ENCODE results near the gene BAIAP3. TPM values are rescaled to one million over a fixed set of nuclear protein-coding genes. Genes with fewer than 3 reads are reported as not detected.
"Not testable (repeated sequence)": the region's sequence is repeated elsewhere in the genome, so short reads cannot be mapped to it uniquely, and the experiment has no call there.

BAIAP3 gene
- 1 to 10 TPM in 1 of 6 donors, under 1 TPM in 4, not detected in 1; 0.20 to 1.3 (median 0.67) TPM for polyA plus RNA-seq (ENCODE audit: low read depth in 6 of 6)

DNA sequence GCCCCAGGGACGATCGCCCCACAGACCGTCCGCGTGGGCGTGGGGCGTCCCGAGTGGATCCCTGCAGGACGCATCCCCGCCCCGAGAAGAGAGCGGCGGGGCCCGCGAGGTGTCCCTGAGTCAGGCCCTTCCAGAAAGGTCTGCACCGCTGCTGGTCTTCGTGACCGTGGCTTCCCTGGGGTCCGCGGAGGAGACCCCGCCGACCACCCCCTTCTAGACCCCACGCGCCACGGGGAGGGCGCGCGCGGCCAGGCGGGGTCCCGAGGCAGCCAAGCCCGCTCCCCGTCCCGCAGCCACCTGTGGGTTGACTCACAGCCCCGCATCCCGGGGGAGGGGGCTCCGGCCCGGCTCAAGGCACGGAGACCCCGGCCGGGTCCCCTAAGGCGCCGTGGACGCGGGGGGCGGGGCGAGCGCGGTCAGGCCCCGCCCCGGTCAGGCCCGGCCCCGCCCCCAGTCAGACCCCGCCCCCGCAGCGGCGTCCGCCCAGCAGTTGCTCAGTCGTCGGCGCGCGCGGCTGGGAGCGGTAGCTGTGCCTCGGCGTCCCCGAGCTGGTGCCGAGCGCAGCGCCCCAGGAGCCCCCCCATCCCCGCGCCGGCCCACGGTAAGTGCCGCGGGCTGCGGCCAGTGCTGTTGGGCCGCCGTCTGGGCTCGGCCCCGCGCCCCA is at the start of gene BAIAP3:
Gene BAIAP3, plus strand, starts transcription at position 497 of the 664 bp plus-strand sequence. CDS start 4,905 bp downstream, outside the sequence.
- H3K9me3 Mint-ChIP-seq: peaks cover 0 to 3% (median 0%) of the 10 kb centered on the region in 7 donors
- peak within 1 kb of the TSS in 5 of 6 donors; percentile 88 to 97 (median 92) for H3K27ac Mint-ChIP-seq
- peaks cover 0 to 22% (median 0%) of the 10 kb centered on the region in 3 donors for H3K27me3 Mint-ChIP-seq
- no peaks in the 10 kb centered on the region for H3K36me3 Mint-ChIP-seq
- DNase-seq (peak; percentile 35), ATAC-seq (ENCODE audit: low read depth in 2 of 2) (peak; percentile 29 to 45)
- peaks cover 13 to 25% (median 17%) of the 10 kb centered on the region in 3 donors for H3K4me1 Mint-ChIP-seq
- H3K4me3 Mint-ChIP-seq: peak within 1 kb of the TSS; percentile 82 to 89 (median 86)

DNA sequence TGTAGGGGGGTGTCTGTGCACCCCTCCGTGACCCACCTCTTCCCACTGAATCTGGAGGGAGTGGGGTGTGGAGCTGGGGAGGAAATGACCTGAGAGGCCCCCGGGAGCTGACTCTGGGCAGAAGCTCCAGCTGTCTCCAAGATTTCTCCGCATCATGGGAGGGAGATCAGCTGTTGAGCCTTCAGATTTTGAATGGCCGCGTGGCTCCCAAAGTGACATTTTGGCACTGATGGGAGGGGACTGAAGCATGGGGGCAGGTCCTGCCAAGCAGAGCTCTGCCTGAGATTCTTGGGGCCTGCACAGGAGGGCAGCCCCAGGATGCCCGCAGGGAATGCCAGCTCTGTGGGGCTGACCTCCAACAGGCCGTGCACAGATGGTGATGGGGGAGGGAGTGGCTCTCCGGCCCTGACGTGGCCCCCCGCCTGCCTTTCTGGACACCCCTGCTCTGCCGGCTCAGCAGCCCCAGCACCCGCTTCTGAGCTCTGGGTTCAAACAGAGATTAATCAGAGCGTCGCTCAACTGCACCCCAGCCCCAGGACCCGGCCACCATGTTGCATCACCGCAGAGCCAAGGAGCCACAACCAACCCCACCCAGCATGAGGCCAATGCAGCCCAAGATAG is 49.3 kb upstream of the BAIAP3 start:
- H3K27me3 Mint-ChIP-seq: peaks cover 2 to 51% (median 28%) of the 10 kb centered on the region in 3 donors
- no peak overlapping the region for H3K27ac Mint-ChIP-seq
- DNase-seq: no peak
- peaks cover 0 to 4% (median 4%) of the 10 kb centered on the region in 3 donors for H3K4me1 Mint-ChIP-seq
- no peaks in the 10 kb centered on the region for H3K9me3 Mint-ChIP-seq
- no peak for ATAC-seq (ENCODE audit: low read depth in 2 of 2)
- no peak overlapping the region for H3K4me3 Mint-ChIP-seq
- no peaks in the 10 kb centered on the region for H3K36me3 Mint-ChIP-seq

DNA sequence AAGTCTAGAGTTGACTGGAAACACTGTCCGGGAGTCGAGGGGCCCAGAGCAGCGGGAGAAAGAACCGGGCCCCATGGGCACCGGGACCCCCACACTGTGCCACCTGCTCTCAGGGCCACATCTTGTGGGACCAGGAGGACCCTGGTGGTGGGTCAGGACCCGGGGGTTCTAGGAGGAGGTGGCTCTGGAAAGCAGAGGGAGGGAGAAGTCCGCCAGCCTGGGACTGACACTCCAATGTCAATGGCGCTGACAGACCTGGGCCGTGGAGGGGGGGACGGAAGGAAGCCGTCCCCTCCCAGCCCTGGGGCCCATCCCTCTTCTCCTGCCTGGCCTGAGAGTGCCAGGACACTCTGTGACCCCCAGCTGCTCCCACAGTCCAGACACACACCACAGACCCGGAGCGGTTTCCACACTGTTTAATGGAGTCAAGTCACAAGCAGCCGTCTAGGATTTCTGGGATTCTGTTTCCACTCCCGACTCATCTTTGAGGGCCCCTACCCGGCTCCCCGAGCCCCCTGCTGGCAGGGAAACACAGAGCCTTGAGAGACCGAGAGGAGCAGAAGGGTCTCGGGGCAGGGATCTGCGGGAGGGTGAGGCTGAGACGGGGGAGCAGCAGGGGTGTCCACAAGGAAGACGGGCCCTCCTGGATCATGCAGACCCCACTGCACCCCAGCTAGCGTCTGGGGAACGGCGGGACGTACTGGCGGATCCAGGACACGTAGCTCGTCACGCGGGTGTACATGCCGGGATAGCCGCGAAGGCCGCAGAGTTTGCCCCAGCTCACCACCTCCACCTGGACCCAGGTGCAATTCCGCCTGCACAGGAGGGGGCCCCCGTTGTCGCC is 47.6 kb upstream of the BAIAP3 start:
- H3K4me3 Mint-ChIP-seq: no peak overlapping the region
- DNase-seq: no peak
- H3K27ac Mint-ChIP-seq: no peak overlapping the region
- H3K36me3 Mint-ChIP-seq: no peaks in the 10 kb centered on the region
- peaks cover 0 to 13% (median 12%) of the 10 kb centered on the region in 3 donors for H3K4me1 Mint-ChIP-seq
- no peak for ATAC-seq (ENCODE audit: low read depth in 2 of 2)
- no peaks in the 10 kb centered on the region for H3K9me3 Mint-ChIP-seq
- peaks cover 10 to 67% (median 36%) of the 10 kb centered on the region in 3 donors for H3K27me3 Mint-ChIP-seq

DNA sequence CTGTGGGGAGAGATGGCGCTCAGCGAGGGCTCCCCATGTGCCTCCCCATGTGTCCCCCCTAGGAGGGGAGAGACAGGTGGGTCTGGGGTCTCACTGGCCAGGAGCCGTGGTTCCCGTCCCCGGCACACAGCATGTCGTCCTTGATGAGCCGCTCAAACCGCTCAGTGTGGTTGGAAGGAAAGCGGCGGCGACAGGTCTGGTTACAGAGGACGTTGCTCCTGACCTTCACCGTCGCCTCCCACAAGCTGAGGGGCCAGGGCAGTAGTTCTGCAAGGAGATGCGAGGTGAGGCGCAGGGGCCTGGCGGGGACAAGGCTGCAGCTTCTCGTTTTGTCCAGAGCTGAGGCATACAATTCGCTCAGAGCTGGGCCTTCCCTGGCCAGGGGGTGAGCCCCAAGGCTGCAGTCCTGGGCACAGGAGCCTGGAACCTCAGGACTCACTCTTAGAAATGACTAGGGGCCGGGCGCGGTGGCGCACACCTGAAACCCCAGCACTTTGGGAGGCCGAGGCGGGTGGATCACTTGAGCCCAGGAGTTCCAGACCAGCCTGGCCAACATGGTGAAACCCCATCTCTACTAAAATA is 46.8 kb upstream of the BAIAP3 start:
- H3K27ac Mint-ChIP-seq: no peak overlapping the region
- no peak overlapping the region for H3K4me3 Mint-ChIP-seq
- no peaks in the 10 kb centered on the region for H3K36me3 Mint-ChIP-seq
- peaks cover 14 to 73% (median 41%) of the 10 kb centered on the region in 3 donors for H3K27me3 Mint-ChIP-seq
- DNase-seq (no peak), ATAC-seq (ENCODE audit: low read depth in 2 of 2) (no peak)
- H3K9me3 Mint-ChIP-seq: no peaks in the 10 kb centered on the region
- peaks cover 0 to 13% (median 12%) of the 10 kb centered on the region in 3 donors for H3K4me1 Mint-ChIP-seq

GRCh38 chr16:1287982-1288670 is 45.3 kb upstream of the BAIAP3 start:
- Mint-ChIP-seq H3K27ac (no peak overlapping the region), H3K9me3 (no peaks in the 10 kb centered on the region), H3K4me1 (peaks cover 0 to 15% (median 12%) of the 10 kb centered on the region in 3 donors), H3K36me3 (no peaks in the 10 kb centered on the region), H3K27me3 (peaks cover 17 to 83% (median 49%) of the 10 kb centered on the region in 3 donors), H3K4me3 (no peak overlapping the region)
- DNase-seq: no peak
- ATAC-seq (ENCODE audit: low read depth in 2 of 2): no peak

DNA sequence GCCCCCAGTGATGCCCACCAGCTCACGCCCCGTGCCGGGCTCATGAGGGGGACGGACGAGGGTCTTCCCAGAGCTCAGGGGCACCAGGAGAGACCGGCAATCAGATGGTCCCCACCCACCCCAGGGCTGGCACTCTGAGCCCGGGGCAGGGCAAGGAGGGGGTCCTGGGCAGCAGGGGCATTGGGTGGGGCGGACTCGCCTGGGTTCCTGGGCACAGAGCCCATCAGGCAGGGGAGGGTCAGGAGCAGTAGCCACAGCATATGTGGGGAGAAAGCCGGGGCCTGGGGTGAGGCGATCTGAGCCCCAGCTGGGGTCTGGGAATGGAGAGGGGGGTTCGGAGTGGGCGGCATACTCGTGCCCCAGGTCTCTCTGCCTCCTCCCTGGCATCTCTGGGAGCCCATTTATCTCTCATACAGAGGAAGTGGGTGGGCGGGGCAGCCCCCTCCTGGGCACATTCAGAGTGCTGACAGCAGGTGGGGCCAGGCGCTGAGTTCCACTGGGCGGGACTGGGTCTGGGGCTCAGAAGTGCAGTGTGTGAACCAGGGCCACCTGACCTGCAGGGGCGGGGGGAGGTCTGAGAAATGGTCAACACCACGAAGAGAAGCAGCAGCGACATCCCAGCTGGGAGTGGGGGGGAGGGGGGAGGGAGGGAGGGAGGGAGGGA is 44.5 kb upstream of the BAIAP3 start:
- no peak overlapping the region for H3K27ac Mint-ChIP-seq
- H3K36me3 Mint-ChIP-seq: no peaks in the 10 kb centered on the region
- ATAC-seq (ENCODE audit: low read depth in 2 of 2): peak; percentile 56 to 76
- peaks cover 0 to 15% (median 9%) of the 10 kb centered on the region in 3 donors for H3K4me1 Mint-ChIP-seq
- H3K27me3 Mint-ChIP-seq: peaks cover 20 to 83% (median 58%) of the 10 kb centered on the region in 3 donors
- DNase-seq: no peak
- H3K9me3 Mint-ChIP-seq: no peaks in the 10 kb centered on the region
- H3K4me3 Mint-ChIP-seq: peak overlapping the region in 1 of 8 donors; percentile 21

DNA sequence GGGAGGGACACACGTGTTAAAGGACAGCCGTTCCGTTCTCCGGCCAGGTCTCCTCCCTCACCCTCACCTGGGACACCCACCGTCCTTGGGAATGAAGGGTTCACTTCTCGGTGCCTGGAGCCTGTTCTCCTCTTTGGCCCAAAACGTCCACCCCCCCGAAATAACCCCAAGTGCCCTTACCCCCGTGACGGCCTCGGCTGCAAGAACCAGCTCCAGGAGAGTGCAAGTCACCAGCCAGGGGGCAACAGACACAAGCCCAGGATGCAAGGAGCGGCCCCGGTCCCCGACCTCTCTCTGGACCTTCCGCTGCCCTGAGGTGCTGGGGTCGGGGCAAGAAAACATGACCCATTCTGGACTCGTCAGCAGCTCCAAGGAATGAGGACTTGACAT is 44.0 kb upstream of the BAIAP3 start:
- Mint-ChIP-seq H3K27ac (no peak overlapping the region), H3K27me3 (peaks cover 20 to 83% (median 63%) of the 10 kb centered on the region in 3 donors), H3K36me3 (no peaks in the 10 kb centered on the region), H3K9me3 (no peaks in the 10 kb centered on the region), H3K4me3 (peak overlapping the region in 3 of 8 donors; percentile 21 to 56 (median 31)), H3K4me1 (peaks cover 0 to 17% (median 9%) of the 10 kb centered on the region in 3 donors)
- ATAC-seq (ENCODE audit: low read depth in 2 of 2) (peak in 1 of 2 donors; percentile 27), DNase-seq (no peak)

DNA sequence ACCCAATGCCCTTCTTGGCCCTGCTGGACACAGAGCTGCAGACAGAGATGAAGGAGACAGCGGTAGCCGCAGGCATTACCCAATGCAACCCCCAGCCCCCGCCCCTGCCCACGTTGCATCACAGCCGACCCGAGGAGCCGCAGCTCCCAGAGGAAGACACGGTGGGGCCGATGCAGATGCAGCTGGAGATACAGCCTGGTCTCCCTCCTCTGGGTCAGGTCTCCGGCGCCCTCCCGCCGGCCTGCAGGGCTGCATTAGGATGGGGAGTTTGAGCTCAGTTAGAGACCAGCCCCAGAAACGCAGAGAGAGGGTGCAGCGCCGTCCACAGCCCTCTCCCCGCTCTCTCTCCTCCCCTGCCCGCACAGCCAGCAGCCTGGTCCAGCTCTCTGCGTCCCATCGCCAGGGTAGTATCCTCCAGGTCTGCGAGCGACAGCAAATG is 43.4 kb upstream of the BAIAP3 start:
- H3K27ac Mint-ChIP-seq: no peak overlapping the region
- H3K4me1 Mint-ChIP-seq: peaks cover 0 to 18% (median 9%) of the 10 kb centered on the region in 3 donors
- peak overlapping the region in 1 of 8 donors; percentile 15 for H3K4me3 Mint-ChIP-seq
- no peaks in the 10 kb centered on the region for H3K36me3 Mint-ChIP-seq
- H3K27me3 Mint-ChIP-seq: peaks cover 20 to 84% (median 64%) of the 10 kb centered on the region in 3 donors
- ATAC-seq (ENCODE audit: low read depth in 2 of 2) (no peak), DNase-seq (no peak)
- no peaks in the 10 kb centered on the region for H3K9me3 Mint-ChIP-seq

DNA sequence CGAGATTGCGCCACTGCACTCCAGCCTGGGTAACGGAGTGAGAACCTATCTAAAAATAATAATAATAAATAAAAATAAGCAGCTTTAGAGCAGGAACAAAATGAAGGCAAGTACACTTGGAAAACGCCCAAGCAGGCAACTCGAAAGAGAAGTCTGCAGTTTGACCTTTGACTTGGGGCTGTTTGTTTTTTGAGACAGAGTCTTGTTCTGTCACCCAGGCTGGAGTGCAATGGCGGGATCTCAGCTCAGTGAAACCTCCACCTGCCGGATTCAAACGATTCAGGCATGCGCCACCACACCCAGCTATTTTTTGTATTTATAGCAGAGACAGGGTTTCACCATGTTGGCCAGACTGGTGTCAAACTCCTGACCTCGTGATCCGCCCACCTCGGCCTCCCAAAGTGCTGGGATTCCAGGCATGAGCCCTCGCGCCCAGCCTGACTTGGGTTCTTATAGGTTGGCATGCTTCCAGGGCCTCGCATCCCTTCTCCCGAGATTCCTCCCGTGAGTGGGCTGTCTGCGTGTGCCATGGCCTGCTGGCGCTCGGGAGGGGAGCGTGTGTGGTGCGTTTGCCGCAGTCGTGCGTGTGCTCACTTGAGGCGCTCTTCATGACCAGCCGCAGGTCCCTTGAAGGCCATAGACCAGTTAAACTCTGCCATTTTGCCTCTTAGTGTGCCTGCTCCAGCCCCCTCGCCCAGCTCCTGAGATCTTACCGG is 42.4 kb upstream of the BAIAP3 start:
- no peaks in the 10 kb centered on the region for H3K9me3 Mint-ChIP-seq
- DNase-seq (no peak), ATAC-seq (ENCODE audit: low read depth in 2 of 2) (no peak)
- H3K4me1 Mint-ChIP-seq: peaks cover 0 to 26% (median 9%) of the 10 kb centered on the region in 3 donors
- no peak overlapping the region for H3K4me3 Mint-ChIP-seq
- H3K36me3 Mint-ChIP-seq: no peaks in the 10 kb centered on the region
- H3K27me3 Mint-ChIP-seq: peaks cover 25 to 82% (median 55%) of the 10 kb centered on the region in 3 donors
- no peak overlapping the region for H3K27ac Mint-ChIP-seq

DNA sequence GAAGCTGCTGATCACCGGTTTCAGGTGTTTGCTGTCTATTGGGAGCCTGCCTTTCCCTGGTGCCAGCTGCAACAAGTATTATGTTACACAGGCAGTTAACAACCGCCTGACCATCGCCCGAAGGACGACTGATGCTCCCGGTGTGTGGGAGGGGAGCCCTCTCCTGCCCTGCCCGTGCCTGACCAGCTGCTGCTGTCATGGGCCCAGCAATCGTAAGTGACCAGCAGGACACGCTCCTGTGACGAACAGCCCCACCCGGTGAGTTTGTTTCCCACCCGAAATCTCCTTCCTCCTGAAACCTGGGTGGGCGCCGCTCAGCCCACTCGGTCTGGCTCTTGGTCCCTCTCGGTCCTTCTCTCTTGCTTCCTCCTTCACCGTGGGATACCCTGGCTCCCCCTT is 41.9 kb upstream of the BAIAP3 start:
- peaks cover 25 to 77% (median 51%) of the 10 kb centered on the region in 3 donors for H3K27me3 Mint-ChIP-seq
- no peak for DNase-seq
- H3K36me3 Mint-ChIP-seq: no peaks in the 10 kb centered on the region
- H3K27ac Mint-ChIP-seq: no peak overlapping the region
- peaks cover under 1 to 30% (median 9%) of the 10 kb centered on the region in 3 donors for H3K4me1 Mint-ChIP-seq
- no peaks in the 10 kb centered on the region for H3K9me3 Mint-ChIP-seq
- H3K4me3 Mint-ChIP-seq: no peak overlapping the region
- ATAC-seq (ENCODE audit: low read depth in 2 of 2): no peak

DNA sequence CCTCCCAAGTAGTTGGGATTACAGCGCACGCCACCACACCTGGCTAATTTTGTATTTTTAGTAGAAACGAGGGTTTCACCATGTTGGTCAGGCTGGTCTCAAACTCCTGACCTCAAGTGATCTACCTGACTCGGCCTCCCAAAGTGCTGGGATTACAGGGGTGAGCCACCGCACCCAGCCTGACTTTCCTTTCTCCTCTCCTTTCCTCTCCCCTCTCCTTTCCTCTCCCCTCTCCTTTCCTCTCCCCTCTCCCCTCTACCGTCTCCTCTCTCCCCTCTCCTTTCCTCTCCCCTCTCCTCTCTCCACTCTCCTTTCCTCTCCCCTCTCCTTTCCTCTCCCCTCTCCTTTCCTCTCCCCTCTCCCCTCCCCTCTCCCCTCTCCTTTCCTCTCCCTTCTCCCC is 41.2 kb upstream of the BAIAP3 start:
- Mint-ChIP-seq H3K27me3 (peaks cover 30 to 82% (median 57%) of the 10 kb centered on the region in 3 donors), H3K4me1 (peaks cover 7 to 37% (median 14%) of the 10 kb centered on the region in 3 donors)
- not testable (repeated sequence) for H3K27ac Mint-ChIP-seq; H3K4me3 Mint-ChIP-seq; DNase-seq; H3K36me3 Mint-ChIP-seq; H3K9me3 Mint-ChIP-seq; ATAC-seq (ENCODE audit: low read depth in 2 of 2)

Data from naive B cell (primary cell).